GM12801 (cell line): Measurements from ENCODE around the gene TTPAL.

Experiments
- CTCF ChIP-seq: IDR thresholded peaks from one replicate; pipeline ENCODE4 v1.5.1; 2011; ENCODE audit warnings: control low read depth; ENCODE audit not compliant: insufficient read length; ENCODE audit errors: extremely low read depth

TTPAL gene

GRCh38 chr20:44435630-44436335 is 39.9 kb upstream of the TTPAL start:
- TF ChIP-seq CTCF = no peak

- no peak for TF ChIP-seq CTCF
These were observed 39.3 kb upstream of the TTPAL start for GRCh38 chr20:44436393-44436792.

- TF ChIP-seq CTCF = no peak
These were observed 38.2 kb upstream of the TTPAL start for GRCh38 chr20:44437497-44437896.

GRCh38 chr20:44438782-44439181 is 36.9 kb upstream of the TTPAL start:
- no peak for TF ChIP-seq CTCF

GRCh38 chr20:44439318-44439717 is 36.4 kb upstream of the TTPAL start:
- no peak for TF ChIP-seq CTCF

GRCh38 chr20:44442298-44443070 is 33.2 kb upstream of the TTPAL start:
- no peak for TF ChIP-seq CTCF

- TF ChIP-seq CTCF = no peak
These were observed 29.6 kb upstream of the TTPAL start for GRCh38 chr20:44445742-44446710.
